HG02610 (cell line): ENCODE results near the gene VMAC.

Source experiments
- ATAC-seq: cut with Tn5 transposase; IDR thresholded peaks from one replicate; pipeline ENCODE4 v1.9.1; 2021; ENCODE audit warnings: mild to moderate bottlenecking, moderate library complexity; ENCODE audit not compliant: unreplicated experiment

Gene VMAC

DNA sequence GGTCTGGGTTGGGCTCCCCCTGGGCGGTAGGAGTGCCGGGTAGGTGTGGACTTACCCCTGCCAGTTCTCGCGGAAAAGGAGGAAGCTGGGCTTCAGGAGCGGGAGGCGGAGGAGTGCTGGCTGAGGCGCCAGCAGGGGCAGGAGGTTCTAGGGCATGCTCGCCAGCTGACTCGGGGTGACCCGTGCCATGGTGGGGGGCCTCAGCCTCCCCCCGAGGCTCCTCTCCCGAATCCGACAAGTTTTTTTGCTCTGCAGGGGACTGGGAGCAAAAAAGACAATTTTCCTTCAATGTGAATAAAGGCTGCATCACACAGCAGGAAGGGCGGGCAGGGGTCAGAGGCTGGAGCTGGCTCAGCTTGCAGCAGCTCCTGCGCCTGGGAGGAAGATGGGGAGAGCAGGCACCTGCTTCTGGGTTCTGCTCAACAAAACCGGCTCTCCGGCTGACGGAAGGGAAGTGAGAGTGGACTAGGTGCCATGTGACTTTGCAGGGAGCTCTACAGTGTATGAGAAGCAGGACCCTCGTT lies 46.7 kb downstream of the VMAC start:
- ATAC-seq = no peak

- no peak for ATAC-seq
Observed at GRCh38 chr19:5952193-5953029, 47.7 kb downstream of the VMAC start.

GRCh38 chr19:5953030-5953589 lies 48.4 kb downstream of the VMAC start:
- ATAC-seq = no peak

DNA sequence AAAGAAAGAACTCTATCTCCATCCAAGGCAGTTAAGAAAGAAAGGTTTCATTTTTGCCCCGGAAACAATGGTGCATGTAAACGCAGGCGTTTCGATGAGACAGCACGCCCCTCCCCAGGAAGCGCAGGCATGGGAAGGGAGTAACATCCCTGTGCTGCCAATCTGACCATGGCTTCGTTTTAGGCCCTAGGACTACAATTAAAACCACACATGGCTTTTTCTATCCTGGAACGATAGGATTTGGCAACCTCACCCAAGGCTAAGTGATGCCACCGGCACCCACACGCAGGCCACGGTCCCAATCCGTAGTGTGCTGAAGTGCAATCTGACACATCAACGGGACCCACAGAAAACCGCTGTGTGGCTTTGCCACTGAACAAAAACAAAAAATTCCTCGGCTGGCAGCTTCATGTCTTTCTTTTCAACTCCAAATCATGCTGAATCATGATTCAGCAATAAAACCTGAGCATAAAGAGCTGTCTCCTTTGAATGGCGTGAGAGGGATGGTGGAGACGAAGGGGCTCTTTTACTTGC lies 49.1 kb downstream of the VMAC start:
- no peak for ATAC-seq

GRCh38 chr19:5954293-5954692 lies 49.6 kb downstream of the VMAC start:
- no peak for ATAC-seq

GRCh38 chr19:5955636-5955935 lies 50.9 kb downstream of the VMAC start:
- no peak for ATAC-seq

DNA sequence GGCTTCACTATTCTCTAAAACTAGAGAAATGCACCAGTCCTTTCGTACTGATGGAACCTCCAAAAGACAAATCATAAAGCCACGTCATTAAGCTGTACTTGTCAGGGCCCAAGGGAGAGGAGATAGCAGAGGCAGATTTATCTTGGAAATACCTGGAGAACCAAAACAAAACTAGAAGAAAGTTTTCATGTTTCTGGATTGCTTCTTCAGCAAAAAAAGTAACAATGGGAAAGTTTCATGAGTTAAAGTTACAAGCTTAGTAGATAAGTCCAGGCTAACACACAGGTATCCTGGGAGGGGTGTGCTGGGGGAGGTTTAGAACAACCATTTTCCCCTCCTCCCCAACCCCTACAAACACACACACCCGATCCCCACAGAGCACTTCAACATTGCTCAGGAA lies 51.7 kb downstream of the VMAC start:
- no peak for ATAC-seq

GRCh38 chr19:5956728-5957127 lies 52.1 kb downstream of the VMAC start:
- no peak for ATAC-seq

- ATAC-seq = no peak
Observed at GRCh38 chr19:5957170-5957569, 52.5 kb downstream of the VMAC start.

DNA sequence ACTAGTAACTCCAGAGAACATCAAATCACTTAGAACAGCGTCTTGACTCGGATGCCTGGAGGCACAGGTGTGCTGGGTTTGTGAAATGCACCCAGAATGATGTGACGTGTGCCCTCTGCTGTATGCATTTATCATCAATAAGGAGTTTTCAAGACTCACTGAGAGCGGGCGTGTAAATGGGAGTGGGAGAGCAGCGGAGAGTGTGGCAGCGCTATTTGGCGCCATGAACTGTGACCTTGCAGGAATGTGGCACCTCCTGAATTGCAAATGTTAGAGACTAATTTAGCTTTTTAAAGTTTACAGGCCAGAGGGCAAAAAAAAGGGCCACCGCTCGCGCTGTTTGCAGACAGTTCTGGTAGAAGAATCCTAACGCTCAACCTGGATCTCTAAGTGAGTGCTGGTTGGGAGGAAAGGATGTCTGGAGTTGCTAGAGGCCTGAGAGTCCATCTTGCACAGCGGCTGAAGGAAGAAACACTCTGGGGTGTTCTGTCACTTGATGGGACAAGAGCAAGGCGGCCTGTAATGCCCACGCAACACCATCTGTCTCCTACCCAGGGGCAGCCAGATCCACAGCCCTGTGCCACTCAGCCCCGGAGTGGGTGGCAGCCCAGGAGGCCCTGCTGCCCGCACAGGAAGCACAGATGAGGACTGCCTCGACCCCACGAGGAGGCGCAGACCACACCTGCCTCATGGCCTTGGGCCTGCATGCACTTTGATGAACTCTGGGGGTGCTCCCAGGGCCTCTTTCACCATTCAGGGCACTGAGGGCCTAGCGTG lies 53.6 kb downstream of the VMAC start:
- no peak for ATAC-seq

DNA sequence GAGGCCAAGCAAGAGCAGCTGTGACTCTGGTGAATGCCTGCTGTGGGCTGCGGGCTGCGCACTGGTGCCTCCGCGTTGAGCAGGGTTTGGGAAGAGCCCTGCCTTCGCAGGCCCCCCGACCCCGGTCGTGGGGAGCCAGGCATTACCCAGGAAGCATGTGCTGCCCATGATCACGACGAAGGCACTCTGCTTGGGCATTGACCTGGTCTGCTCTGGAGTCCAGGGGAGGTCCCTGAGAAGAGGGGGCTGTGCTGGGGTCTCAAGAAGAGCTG lies 54.1 kb downstream of the VMAC start:
- ATAC-seq = no peak

DNA sequence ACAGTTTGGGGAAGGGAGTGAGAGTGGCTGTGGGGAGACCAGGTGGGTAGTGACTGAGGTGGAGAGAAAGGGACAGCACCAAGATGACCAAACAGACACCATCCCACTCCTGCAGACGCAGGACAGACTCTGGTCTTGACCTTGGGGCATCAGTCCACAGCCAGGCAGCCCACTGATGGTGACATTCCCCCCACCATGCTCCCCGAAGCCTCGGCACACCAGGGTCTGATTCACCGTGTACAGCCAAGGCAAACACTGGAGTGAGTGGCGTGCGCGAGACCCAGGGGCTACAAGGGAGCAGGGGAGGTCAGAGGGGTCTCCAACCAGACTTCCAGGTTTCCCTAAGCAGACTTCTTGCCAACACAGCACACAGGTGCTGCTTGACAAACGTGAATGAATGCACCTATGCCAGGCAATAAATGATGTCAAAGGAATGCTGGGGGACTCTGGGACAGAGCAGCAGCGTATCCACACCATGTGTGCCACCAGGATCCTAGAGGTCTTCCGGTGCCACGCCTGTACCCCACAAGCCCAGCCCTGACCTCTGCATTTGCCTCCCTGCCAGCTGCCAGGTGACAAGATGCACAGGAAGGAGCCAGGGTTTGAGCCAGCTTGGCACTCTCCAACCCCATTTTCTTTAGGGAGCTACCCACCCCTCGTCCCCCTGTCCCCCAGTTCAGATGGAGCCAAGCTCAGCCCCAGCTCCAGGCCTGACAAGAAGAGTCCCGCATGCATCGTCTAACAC lies 54.8 kb downstream of the VMAC start:
- no peak for ATAC-seq
